Putamen (tissue), 1 donor: ENCODE measurements around the gene PDZRN4.
A peak's percentile ranks its signal among the peaks of the same experiment; 100 is the strongest.
"Not testable (repeated sequence)": the region's sequence is repeated elsewhere in the genome, so short reads cannot be mapped to it uniquely, and the experiment has no call there.

Experiments
- DNase-seq: peaks from one replicate; pipeline ENCODE4 v3.0.0-alpha.2; 2016; ENCODE audit warnings: low spot score

Gene PDZRN4

GRCh38 chr12:41213648-41214047 lies 25.5 kb downstream of the PDZRN4 start:
- DNase-seq = no peak

- DNase-seq = no peak
These were observed 29.6 kb downstream of the PDZRN4 start for GRCh38 chr12:41217727-41218126.

GRCh38 chr12:41220931-41221330 lies 32.8 kb downstream of the PDZRN4 start:
- no peak for DNase-seq

GRCh38 chr12:41221491-41221890 lies 33.4 kb downstream of the PDZRN4 start:
- no peak for DNase-seq

GRCh38 chr12:41223600-41223999 lies 35.5 kb downstream of the PDZRN4 start:
- no peak for DNase-seq

- DNase-seq = no peak
These were observed 35.9 kb downstream of the PDZRN4 start for GRCh38 chr12:41224066-41224465.

GRCh38 chr12:41225179-41225578 lies 37.1 kb downstream of the PDZRN4 start:
- DNase-seq = no peak

GRCh38 chr12:41228066-41228820 lies 40.1 kb downstream of the PDZRN4 start:
- no peak for DNase-seq

- no peak for DNase-seq
These were observed 42.6 kb downstream of the PDZRN4 start for GRCh38 chr12:41230756-41231155.

GRCh38 chr12:41234692-41235091 lies 46.6 kb downstream of the PDZRN4 start:
- no peak for DNase-seq

- no peak for DNase-seq
These were observed 54.5 kb downstream of the PDZRN4 start for GRCh38 chr12:41242603-41243002.

- no peak for DNase-seq
These were observed 60.3 kb downstream of the PDZRN4 start for GRCh38 chr12:41248391-41248790.

GRCh38 chr12:41250748-41251147 lies 62.6 kb downstream of the PDZRN4 start:
- DNase-seq = no peak

GRCh38 chr12:41254004-41254914 lies 66.1 kb downstream of the PDZRN4 start:
- DNase-seq = no peak

- not testable (repeated sequence) for DNase-seq
These were observed 75.1 kb downstream of the PDZRN4 start for GRCh38 chr12:41263196-41263595.

- DNase-seq = peak; percentile 11
These were observed 76.2 kb downstream of the PDZRN4 start for GRCh38 chr12:41264281-41264680.

GRCh38 chr12:41269056-41269455 lies 80.9 kb downstream of the PDZRN4 start:
- DNase-seq = no peak

GRCh38 chr12:41271489-41271888 lies 83.4 kb downstream of the PDZRN4 start:
- no peak for DNase-seq

GRCh38 chr12:41274643-41275042 lies 86.5 kb downstream of the PDZRN4 start:
- no peak for DNase-seq

GRCh38 chr12:41277100-41277945 lies 89.2 kb downstream of the PDZRN4 start:
- peak; percentile 64 for DNase-seq

GRCh38 chr12:41277946-41278267 lies 89.8 kb downstream of the PDZRN4 start:
- DNase-seq = no peak

GRCh38 chr12:41280341-41281095 lies 92.4 kb downstream of the PDZRN4 start:
- DNase-seq = not testable (repeated sequence)
